ENCODE measurements around the gene MCEMP1.

GRCh38 chr19:7627166-7627565 is 49.7 kb upstream of the MCEMP1 start:
- TF ChIP-seq USF1 (IDR thresholded peaks at IDR 0.05), result no peak
- TF ChIP-seq RAD21 (IDR thresholded peaks at IDR 0.05; ENCODE audit: low read depth), result no peak
- TF ChIP-seq FOXM1 (IDR thresholded peaks at IDR 0.05; ENCODE audit: borderline replicate concordance, low read depth), result no peak
- TF ChIP-seq YY1 (IDR thresholded peaks at IDR 0.05; ENCODE audit: low read depth), result no peak
- no peak for TF ChIP-seq MAX (IDR thresholded peaks at IDR 0.05)
- TF ChIP-seq EP300 (IDR thresholded peaks at IDR 0.05; ENCODE audit: borderline replicate concordance), result no peak
- TF ChIP-seq ZBTB7A (IDR thresholded peaks at IDR 0.05; ENCODE audit: low read depth), result no peak
- no peak for TF ChIP-seq TAF1 (IDR thresholded peaks at IDR 0.05; ENCODE audit: low read depth)
- no peak for TF ChIP-seq CREB1 (IDR thresholded peaks at IDR 0.05; ENCODE audit: low read depth)
- no peak for TF ChIP-seq EGR1 (IDR thresholded peaks at IDR 0.05)
- TF ChIP-seq REST (IDR thresholded peaks at IDR 0.05; ENCODE audit: low read depth), result no peak
- TF ChIP-seq CEBPB (IDR thresholded peaks at IDR 0.05), result no peak
- no peak for TF ChIP-seq TEAD4 (IDR thresholded peaks at IDR 0.05)
- TF ChIP-seq TCF12 (IDR thresholded peaks at IDR 0.05; ENCODE audit: low read depth), result no peak
